H1 (cell line): ENCODE measurements around the gene PDE4C. TPM values are rescaled to one million over a fixed set of nuclear protein-coding genes. Genes with fewer than 3 reads are reported as not detected.
"Not testable (repeated sequence)": the region's sequence is repeated elsewhere in the genome, so short reads cannot be mapped to it uniquely, and the experiment has no call there.

Experiments
- CTCF ChIA-PET: fragments of 300-600 bp; sonication (Branson Sonifier 250); formaldehyde crosslinking; loops from one replicate; lab custom pipeline; 2021; ENCODE audit not compliant: partially characterized antibody; lab: Charles Lee
- POLR2A ChIA-PET: fragments of 300-600 bp; sonication (Branson Sonifier 250); formaldehyde crosslinking; loops from one replicate; lab custom pipeline; 2021; ENCODE audit warnings: inconsistent platforms; ENCODE audit not compliant: partially characterized antibody; lab: Charles Lee
- DNase-seq, 2 experiments: peaks; one replicate each; pipeline versions ENCODE4 v3.0.0 to v3.0.0-alpha.2; 2010 to 2022; ENCODE audit warnings: low spot score in 2 of 2, low read depth in 1 of 2, mixed read lengths in 1 of 2
- FAIRE-seq: peaks from 2 replicates; lab custom pipeline; 2011; peaks lifted over from hg19 to GRCh38; lab: Jason Lieb, UNC
- H2AFZ ChIP-seq: 2 replicates; pipeline ENCODE4 v1.8.1; 2012; ENCODE audit warnings: low read length, inconsistent platforms
- H2AK5ac ChIP-seq: 2 replicates; pipeline ENCODE4 v1.6.1; 2013; ENCODE audit warnings: low read depth, low read length
- H2BK120ac ChIP-seq: replicated peaks from 2 replicates; pipeline ENCODE3; 2013; ENCODE audit warnings: low read depth, low read length, inconsistent platforms
- H2BK12ac ChIP-seq: 2 replicates; pipeline ENCODE4 v1.6.1; 2013; ENCODE audit warnings: low read depth, low read length
- H2BK15ac ChIP-seq: 2 replicates; pipeline ENCODE4 v1.6.1; 2013; ENCODE audit warnings: low read length
- H2BK20ac ChIP-seq: 2 replicates; pipeline ENCODE4 v1.6.1; 2013; ENCODE audit warnings: low read length
- H2BK5ac ChIP-seq: 2 replicates; pipeline ENCODE4 v1.6.1; 2013; ENCODE audit warnings: low read depth, low read length
- H3K14ac ChIP-seq: 2 replicates; pipeline ENCODE4 v1.6.1; 2013; ENCODE audit warnings: inconsistent platforms; ENCODE audit not compliant: insufficient read length
- H3K18ac ChIP-seq: 2 replicates; pipeline ENCODE4 v1.6.1; 2013; ENCODE audit warnings: low read length; ENCODE audit errors: extremely low read depth
- H3K23ac ChIP-seq: 2 replicates; pipeline ENCODE4 v1.6.1; 2013; ENCODE audit warnings: inconsistent platforms; ENCODE audit not compliant: insufficient read length
- H3K23me2 ChIP-seq: 2 replicates; pipeline ENCODE4 v1.6.1; 2013; ENCODE audit warnings: low read depth, low read length
- H3K27ac ChIP-seq: 2 replicates; pipeline ENCODE4 v1.6.1; 2011; ENCODE audit warnings: low read depth, low read length, inconsistent platforms
- H3K27me3 ChIP-seq, 4 experiments: replicated peaks in 1 of 4; 1 replicate in 1 of 4; 2 replicates in 3 of 4; pipeline versions ENCODE4 v1.6.1 to v1.8.1; 2011 to 2013; ENCODE audit warnings: low read length in 3 of 4, mild to moderate bottlenecking in 3 of 4, inconsistent platforms in 2 of 4, mixed read lengths in 2 of 4, moderate library complexity in 1 of 4; ENCODE audit not compliant: control insufficient read depth in 3 of 4, insufficient read depth in 3 of 4; ENCODE audit errors: extremely low read depth in 1 of 4
- H3K36me3 ChIP-seq, 4 experiments: 2 replicates each; pipeline versions ENCODE4 v1.6.1 to v1.8.1; 2011 to 2013; ENCODE audit warnings: mild to moderate bottlenecking in 4 of 4, low read length in 3 of 4, moderate library complexity in 2 of 4, control low read depth in 1 of 4, inconsistent platforms in 1 of 4; ENCODE audit not compliant: insufficient read depth in 4 of 4, control insufficient read depth in 2 of 4
- H3K4ac ChIP-seq: replicated peaks from 2 replicates; pipeline ENCODE3; 2013; ENCODE audit warnings: low read length, low read depth, mixed read lengths, inconsistent platforms; ENCODE audit not compliant: insufficient read length
- H3K4me1 ChIP-seq, 4 experiments: replicated peaks in 1 of 4; 1 replicate in 1 of 4; 2 replicates in 3 of 4; pipeline versions ENCODE4 v1.6.1 to v1.8.1; 2011 to 2013; ENCODE audit warnings: low read length in 3 of 4, inconsistent platforms in 2 of 4, mixed read lengths in 1 of 4; ENCODE audit not compliant: insufficient read depth in 4 of 4, control insufficient read depth in 3 of 4
- H3K4me2 ChIP-seq, 2 experiments: 2 replicates each; pipeline versions ENCODE4 v1.6.1 to v1.8.1; 2011 to 2013; ENCODE audit warnings: low read depth in 2 of 2, low read length in 2 of 2, control low read depth in 1 of 2, inconsistent platforms in 1 of 2, mild to moderate bottlenecking in 1 of 2; ENCODE audit not compliant: insufficient read depth in 1 of 2
- H3K4me3 ChIP-seq, 4 experiments: fragments of 200-600, 300-600 bp in 1 of 4; sonication (generic), shearing (Covaris generic), sonication (Bioruptor Twin) in 1 of 4; 2 replicates each; pipeline versions ENCODE4 v1.5.1 to v1.8.1; 2011 to 2016; ENCODE audit warnings: low read length in 4 of 4, low read depth in 3 of 4, control low read depth in 2 of 4, inconsistent platforms in 2 of 4, mild to moderate bottlenecking in 2 of 4, mixed read lengths in 1 of 4, moderate library complexity in 1 of 4; ENCODE audit not compliant: insufficient read depth in 2 of 4; ENCODE audit errors: extremely low read depth in 1 of 4
- H3K56ac ChIP-seq: replicated peaks from 2 replicates; pipeline ENCODE3; 2013; ENCODE audit warnings: low read depth, mild to moderate bottlenecking, mixed read lengths, low read length, inconsistent platforms; ENCODE audit not compliant: insufficient read length
- H3K79me1 ChIP-seq: 2 replicates; pipeline ENCODE4 v1.6.1; 2013; ENCODE audit warnings: low read depth, low read length, control low read depth
- H3K79me2 ChIP-seq, 2 experiments: 2 replicates each; pipeline versions ENCODE4 v1.6.1 to v1.8.1; 2012 to 2013; ENCODE audit warnings: low read length in 2 of 2, mild to moderate bottlenecking in 2 of 2, inconsistent platforms in 1 of 2; ENCODE audit not compliant: insufficient read depth in 2 of 2, control insufficient read depth in 1 of 2
- H3K9ac ChIP-seq, 4 experiments: replicated peaks in 1 of 4; 1 replicate in 1 of 4; 2 replicates in 3 of 4; pipeline versions ENCODE4 v1.6.1 to v1.8.1; 2011 to 2013; ENCODE audit warnings: low read depth in 3 of 4, low read length in 3 of 4, control low read depth in 2 of 4, mild to moderate bottlenecking in 2 of 4, moderate library complexity in 2 of 4, inconsistent platforms in 1 of 4; ENCODE audit errors: extremely low read depth in 1 of 4
- H3K9me3 ChIP-seq, 2 experiments: 2 replicates each; pipeline versions ENCODE4 v1.6.1 to v1.8.1; 2012 to 2013; ENCODE audit warnings: mild to moderate bottlenecking in 2 of 2, moderate library complexity in 2 of 2, control low read depth in 1 of 2, inconsistent platforms in 1 of 2, low read depth in 1 of 2, low read length in 1 of 2, mixed read lengths in 1 of 2; ENCODE audit not compliant: insufficient read depth in 2 of 2
- H4K20me1 ChIP-seq, 2 experiments: replicated peaks in 1 of 2; 2 replicates each; pipeline versions ENCODE3 to v1.8.1; 2011 to 2013; ENCODE audit warnings: inconsistent platforms in 2 of 2, low read length in 2 of 2, mild to moderate bottlenecking in 1 of 2; ENCODE audit not compliant: insufficient read depth in 2 of 2, control insufficient read depth in 1 of 2
- H4K5ac ChIP-seq: 2 replicates; pipeline ENCODE4 v1.6.1; 2013; ENCODE audit warnings: low read length, low read depth, mixed read lengths, inconsistent platforms; ENCODE audit not compliant: insufficient read length
- H4K8ac ChIP-seq: 2 replicates; pipeline ENCODE4 v1.8.0; 2013; ENCODE audit warnings: mild to moderate bottlenecking, moderate library complexity, low read length, inconsistent platforms; ENCODE audit not compliant: insufficient read depth; ENCODE audit errors: extremely low read depth
- H4K91ac ChIP-seq: replicated peaks from 2 replicates; pipeline ENCODE3; 2013; ENCODE audit warnings: low read length, mixed read lengths, inconsistent platforms; ENCODE audit not compliant: insufficient read length
- WGBS, 2 experiments: shearing (Covaris generic) in 1 of 2; methylation state at CpG; one replicate each; pipeline versions ENCODE4 v1.1.6 to v1.1.7; 2013 to 2015; ENCODE audit warnings: low lambda C conversion rate in 2 of 2, mixed read lengths in 2 of 2, inconsistent platforms in 1 of 2, low coverage in 1 of 2, missing lambda C conversion rate in 1 of 2; ENCODE audit not compliant: insufficient replicate concordance in 2 of 2, insufficient coverage in 1 of 2, insufficient read length in 1 of 2; ENCODE audit errors: extremely low coverage in 1 of 2, missing lambda C conversion rate in 1 of 2; 5-methylcytosine and 5-hydroxymethylcytosine counted together
- polyA plus RNA-seq, 7 experiments: library from polyadenylated mRNA; depleted of rRNA in 3 of 7; stranded (reverse) in 5 of 7; unstranded in 2 of 7; fragments of >200 nt in 5 of 7; fragments of 200-250 nt in 2 of 7; gene quantifications; 1 replicate in 5 of 7; 2 replicates in 1 of 7; 4 replicates in 1 of 7; pipeline versions ENCODE4 v1.2.1 to v1.2.3, GENCODE V29; 2011 to 2013; ENCODE audit warnings: missing spikeins in 2 of 7, mixed read lengths in 2 of 7
- total RNA-seq: library from RNA; stranded (reverse); fragmentation: NEBNext Ultra II Directional; extraction: Animal tissue kit (Norgen Biotek cat#: 25700); gene quantifications from 2 replicates; pipeline ENCODE4 v1.2.1, GENCODE V29; 2021

Gene PDE4C
- total and polyA plus RNA-seq, 2 of the 8 experiments (the other 6 are each of a cell fraction or from before 2014, with no cell fraction given), result 2.7 to 3.1 TPM

DNA sequence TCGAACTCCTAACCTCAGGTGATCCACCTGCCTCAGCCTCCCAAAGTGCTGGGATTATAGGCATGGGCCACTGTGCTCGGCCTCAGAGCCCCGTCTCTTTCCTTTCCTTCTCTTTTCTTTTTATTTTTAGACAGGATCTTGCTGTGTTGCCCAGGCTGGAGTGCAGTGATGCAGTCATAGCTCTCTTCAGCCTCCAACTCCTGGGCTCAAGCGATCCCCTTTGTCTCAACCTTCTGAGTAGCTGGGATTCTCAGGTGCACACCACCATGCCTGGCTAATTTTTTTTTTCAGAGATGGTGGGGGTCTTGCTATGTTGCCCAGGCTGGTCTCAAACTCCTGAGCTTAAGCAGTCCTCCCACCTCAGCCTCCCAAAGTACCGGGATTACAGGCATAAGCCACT is 16.3 kb downstream of the PDE4C start:
- H2AFZ ChIP-seq, H2BK5ac ChIP-seq, H3K18ac ChIP-seq, H4K8ac ChIP-seq, H3K27me3 ChIP-seq, FAIRE-seq, H3K4me2 ChIP-seq, H3K14ac ChIP-seq, H4K91ac ChIP-seq, H3K9ac ChIP-seq, H3K4me1 ChIP-seq, H2AK5ac ChIP-seq, H3K4me3 ChIP-seq, H3K36me3 ChIP-seq, H2BK120ac ChIP-seq, H3K56ac ChIP-seq, H4K20me1 ChIP-seq, H3K4ac ChIP-seq, H2BK20ac ChIP-seq, H2BK12ac ChIP-seq, H3K79me1 ChIP-seq, H3K79me2 ChIP-seq, DNase-seq, H3K23me2 ChIP-seq, H2BK15ac ChIP-seq, H3K9me3 ChIP-seq, H3K27ac ChIP-seq, H3K23ac ChIP-seq, H4K5ac ChIP-seq: not testable (repeated sequence)
- 93% methylated on average over 5 of the region's 5 CpGs; no CpG with 5 or more reads in 1 of the 2 experiments for WGBS, 2 experiments
- CTCF ChIA-PET, result interaction anchor here (0.6 to 11.5 kb wide), 9 partner anchors 11 to 176 kb away, joined by 3 to 305 read pairs (median 4); partner anchors contain the start of gene GDF15
- POLR2A ChIA-PET, result interaction anchor here (1.0 to 7.3 kb wide), 5 partner anchors 10 to 71 kb away, joined by 4 to 65 read pairs (median 11); partner anchors contain the start of gene JUND
